ENCODE measurements around the gene IL31. TPM values are rescaled to one million over a fixed set of nuclear protein-coding genes. Genes with fewer than 3 reads are reported as not detected.

IL31 gene
- total and polyA plus RNA-seq, 4 donors, result not detected

DNA sequence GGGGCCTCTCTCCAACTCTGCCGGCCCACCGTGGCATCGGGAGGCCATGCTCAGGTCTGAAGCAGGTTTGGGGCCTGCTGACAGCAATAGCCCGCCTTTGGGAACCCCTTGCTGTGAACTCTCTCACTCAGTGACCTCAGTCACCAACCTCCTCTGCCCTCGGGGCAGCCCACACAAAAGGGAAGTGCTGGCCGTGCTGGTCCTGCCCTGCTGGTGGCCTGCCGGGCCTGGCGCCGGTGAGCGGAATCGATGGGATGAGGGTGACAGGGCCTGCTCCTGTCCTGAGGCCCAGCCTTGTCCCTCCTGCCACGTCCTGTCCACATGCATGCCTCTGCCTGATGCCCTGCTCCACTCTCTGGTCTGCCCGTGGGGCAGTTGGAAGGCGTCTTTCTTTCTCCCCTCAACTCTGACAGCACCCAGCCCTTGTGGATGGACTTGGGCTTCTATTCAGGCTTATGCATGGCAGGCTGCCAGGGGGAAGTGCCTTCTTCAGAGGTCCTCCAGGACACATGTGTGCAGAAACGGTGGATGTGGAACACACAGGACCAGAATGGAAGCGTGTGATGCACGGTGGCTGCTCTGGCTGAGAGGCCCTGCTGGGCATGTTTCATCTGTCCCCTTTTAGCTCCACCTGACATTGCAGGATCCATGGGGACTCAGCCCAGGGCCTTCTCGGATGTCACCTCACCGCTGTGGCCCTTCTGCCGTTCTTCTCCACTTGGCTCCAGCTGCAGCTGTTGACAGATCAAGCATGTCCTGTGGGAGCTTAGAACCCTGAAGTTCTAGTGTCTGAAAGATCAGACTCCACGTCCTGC is 31.9 kb downstream of the IL31 start:
- WGBS, result 88% methylated on average over 21 of the region's 21 CpGs
- Histone ChIP-seq H3K9me3 (ENCODE audit: control insufficient read depth in 4 of 4, low read length in 3 of 4) (no peaks in the 10 kb centered on the region), H3K27me3 (ENCODE audit: control insufficient read depth in 4 of 4, insufficient read depth in 4 of 4, low read length in 3 of 4) (no peaks in the 10 kb centered on the region), H3K4me3 (ENCODE audit: low read depth in 1 of 3, low read length in 3 of 3) (no peak overlapping the region), H3K27ac (ENCODE audit: low read depth in 1 of 2, low read length in 2 of 2) (no peak overlapping the region), H3K36me3 (ENCODE audit: control insufficient read depth in 4 of 4, insufficient read depth in 3 of 4, low read depth in 1 of 4, low read length in 3 of 4) (peaks cover 12 to 58% (median 34%) of the 10 kb centered on the region in 4 donors), H3K9ac (ENCODE audit: low read depth in 1 of 2, low read length in 2 of 2) (no peak overlapping the region), H3K4me1 (ENCODE audit: control insufficient read depth in 4 of 4, insufficient read depth in 4 of 4, low read length in 3 of 4) (no peaks in the 10 kb centered on the region)
- no peak for DNase-seq (ENCODE audit: low spot score)
- no peak for TF ChIP-seq NR2F2 (IDR thresholded peaks at IDR 0.05)
- no peak for TF ChIP-seq HNF4A (conservative IDR thresholded peaks at IDR 0.05)
- TF ChIP-seq, protein P1, sequence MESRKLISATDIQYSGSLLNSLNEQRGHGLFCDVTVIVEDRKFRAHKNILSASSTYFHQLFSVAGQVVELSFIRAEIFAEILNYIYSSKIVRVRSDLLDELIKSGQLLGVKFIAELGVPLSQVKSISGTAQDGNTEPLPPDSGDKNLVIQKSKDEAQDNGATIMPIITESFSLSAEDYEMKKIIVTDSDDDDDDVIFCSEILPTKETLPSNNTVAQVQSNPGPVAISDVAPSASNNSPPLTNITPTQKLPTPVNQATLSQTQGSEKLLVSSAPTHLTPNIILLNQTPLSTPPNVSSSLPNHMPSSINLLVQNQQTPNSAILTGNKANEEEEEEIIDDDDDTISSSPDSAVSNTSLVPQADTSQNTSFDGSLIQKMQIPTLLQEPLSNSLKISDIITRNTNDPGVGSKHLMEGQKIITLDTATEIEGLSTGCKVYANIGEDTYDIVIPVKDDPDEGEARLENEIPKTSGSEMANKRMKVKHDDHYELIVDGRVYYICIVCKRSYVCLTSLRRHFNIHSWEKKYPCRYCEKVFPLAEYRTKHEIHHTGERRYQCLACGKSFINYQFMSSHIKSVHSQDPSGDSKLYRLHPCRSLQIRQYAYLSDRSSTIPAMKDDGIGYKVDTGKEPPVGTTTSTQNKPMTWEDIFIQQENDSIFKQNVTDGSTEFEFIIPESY (IDR thresholded peaks at IDR 0.05), result no peak
- TF ChIP-seq TAF1 (conservative IDR thresholded peaks at IDR 0.05), result no peak
- TF ChIP-seq, protein P2, sequence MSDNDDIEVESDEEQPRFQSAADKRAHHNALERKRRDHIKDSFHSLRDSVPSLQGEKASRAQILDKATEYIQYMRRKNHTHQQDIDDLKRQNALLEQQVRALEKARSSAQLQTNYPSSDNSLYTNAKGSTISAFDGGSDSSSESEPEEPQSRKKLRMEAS (IDR thresholded peaks at IDR 0.05), result no peak
- TF ChIP-seq GABPA (IDR thresholded peaks at IDR 0.05 in 1 of 2, conservative IDR thresholded peaks at IDR 0.05 in 1 of 2), result no peak
- TF ChIP-seq, protein P3, sequence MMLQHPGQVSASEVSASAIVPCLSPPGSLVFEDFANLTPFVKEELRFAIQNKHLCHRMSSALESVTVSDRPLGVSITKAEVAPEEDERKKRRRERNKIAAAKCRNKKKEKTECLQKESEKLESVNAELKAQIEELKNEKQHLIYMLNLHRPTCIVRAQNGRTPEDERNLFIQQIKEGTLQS (IDR thresholded peaks at IDR 0.05), result no peak
- TF ChIP-seq SP1 (IDR thresholded peaks at IDR 0.05), result no peak
- TF ChIP-seq, protein P4, sequence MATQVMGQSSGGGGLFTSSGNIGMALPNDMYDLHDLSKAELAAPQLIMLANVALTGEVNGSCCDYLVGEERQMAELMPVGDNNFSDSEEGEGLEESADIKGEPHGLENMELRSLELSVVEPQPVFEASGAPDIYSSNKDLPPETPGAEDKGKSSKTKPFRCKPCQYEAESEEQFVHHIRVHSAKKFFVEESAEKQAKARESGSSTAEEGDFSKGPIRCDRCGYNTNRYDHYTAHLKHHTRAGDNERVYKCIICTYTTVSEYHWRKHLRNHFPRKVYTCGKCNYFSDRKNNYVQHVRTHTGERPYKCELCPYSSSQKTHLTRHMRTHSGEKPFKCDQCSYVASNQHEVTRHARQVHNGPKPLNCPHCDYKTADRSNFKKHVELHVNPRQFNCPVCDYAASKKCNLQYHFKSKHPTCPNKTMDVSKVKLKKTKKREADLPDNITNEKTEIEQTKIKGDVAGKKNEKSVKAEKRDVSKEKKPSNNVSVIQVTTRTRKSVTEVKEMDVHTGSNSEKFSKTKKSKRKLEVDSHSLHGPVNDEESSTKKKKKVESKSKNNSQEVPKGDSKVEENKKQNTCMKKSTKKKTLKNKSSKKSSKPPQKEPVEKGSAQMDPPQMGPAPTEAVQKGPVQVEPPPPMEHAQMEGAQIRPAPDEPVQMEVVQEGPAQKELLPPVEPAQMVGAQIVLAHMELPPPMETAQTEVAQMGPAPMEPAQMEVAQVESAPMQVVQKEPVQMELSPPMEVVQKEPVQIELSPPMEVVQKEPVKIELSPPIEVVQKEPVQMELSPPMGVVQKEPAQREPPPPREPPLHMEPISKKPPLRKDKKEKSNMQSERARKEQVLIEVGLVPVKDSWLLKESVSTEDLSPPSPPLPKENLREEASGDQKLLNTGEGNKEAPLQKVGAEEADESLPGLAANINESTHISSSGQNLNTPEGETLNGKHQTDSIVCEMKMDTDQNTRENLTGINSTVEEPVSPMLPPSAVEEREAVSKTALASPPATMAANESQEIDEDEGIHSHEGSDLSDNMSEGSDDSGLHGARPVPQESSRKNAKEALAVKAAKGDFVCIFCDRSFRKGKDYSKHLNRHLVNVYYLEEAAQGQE (IDR thresholded peaks at IDR 0.05), result no peak
- no peak for TF ChIP-seq RXRA (IDR thresholded peaks at IDR 0.05)
- TF ChIP-seq EGR1 (IDR thresholded peaks at IDR 0.05; ENCODE audit: low read depth in 2 of 2), result no peak
- no peak for TF ChIP-seq FOXA1 (IDR thresholded peaks at IDR 0.05)
- TF ChIP-seq HNF4G (IDR thresholded peaks at IDR 0.05), result no peak
- no peak for TF ChIP-seq FOXA2 (IDR thresholded peaks at IDR 0.05)
- TF ChIP-seq RAD21 (IDR thresholded peaks at IDR 0.05), result no peak
- TF ChIP-seq, protein P5, sequence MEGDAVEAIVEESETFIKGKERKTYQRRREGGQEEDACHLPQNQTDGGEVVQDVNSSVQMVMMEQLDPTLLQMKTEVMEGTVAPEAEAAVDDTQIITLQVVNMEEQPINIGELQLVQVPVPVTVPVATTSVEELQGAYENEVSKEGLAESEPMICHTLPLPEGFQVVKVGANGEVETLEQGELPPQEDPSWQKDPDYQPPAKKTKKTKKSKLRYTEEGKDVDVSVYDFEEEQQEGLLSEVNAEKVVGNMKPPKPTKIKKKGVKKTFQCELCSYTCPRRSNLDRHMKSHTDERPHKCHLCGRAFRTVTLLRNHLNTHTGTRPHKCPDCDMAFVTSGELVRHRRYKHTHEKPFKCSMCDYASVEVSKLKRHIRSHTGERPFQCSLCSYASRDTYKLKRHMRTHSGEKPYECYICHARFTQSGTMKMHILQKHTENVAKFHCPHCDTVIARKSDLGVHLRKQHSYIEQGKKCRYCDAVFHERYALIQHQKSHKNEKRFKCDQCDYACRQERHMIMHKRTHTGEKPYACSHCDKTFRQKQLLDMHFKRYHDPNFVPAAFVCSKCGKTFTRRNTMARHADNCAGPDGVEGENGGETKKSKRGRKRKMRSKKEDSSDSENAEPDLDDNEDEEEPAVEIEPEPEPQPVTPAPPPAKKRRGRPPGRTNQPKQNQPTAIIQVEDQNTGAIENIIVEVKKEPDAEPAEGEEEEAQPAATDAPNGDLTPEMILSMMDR (IDR thresholded peaks at IDR 0.05; ENCODE audit: low read depth, low read length, missing input control), result no peak
- TF ChIP-seq YY1 (IDR thresholded peaks at IDR 0.05), result no peak
- TF ChIP-seq JUND (IDR thresholded peaks at IDR 0.05), result no peak

Measured in liver (tissue), 9 donors.